GM21825 (cell line): ENCODE data around the gene DMXL1.

ENCODE experiments used
- ATAC-seq: cut with Tn5 transposase; IDR thresholded peaks from one replicate; pipeline ENCODE4 v1.9.1; 2021; ENCODE audit warnings: mild to moderate bottlenecking, moderate library complexity; ENCODE audit not compliant: unreplicated experiment

Gene DMXL1

GRCh38 chr5:119267958-119268386, 197.1 kb downstream of the DMXL1 start:
- peak; percentile 72 for ATAC-seq

GRCh38 chr5:119268387-119269060, 197.6 kb downstream of the DMXL1 start:
- ATAC-seq = peak; percentile 88

- ATAC-seq = peak; percentile 5
Observed at GRCh38 chr5:119269061-119269944, 198.4 kb downstream of the DMXL1 start.

GRCh38 chr5:119270121-119270565, 199.3 kb downstream of the DMXL1 start:
- ATAC-seq = no peak

GRCh38 chr5:119270960-119271757, 200.3 kb downstream of the DMXL1 start:
- no peak for ATAC-seq

GRCh38 chr5:119271758-119272730, 201.2 kb downstream of the DMXL1 start:
- no peak for ATAC-seq

GRCh38 chr5:119273391-119273839, 202.5 kb downstream of the DMXL1 start:
- ATAC-seq = no peak

- no peak for ATAC-seq
Observed at GRCh38 chr5:119274030-119274766, 203.3 kb downstream of the DMXL1 start.

- ATAC-seq = peak; percentile 36
Observed at GRCh38 chr5:119274767-119275130, 203.9 kb downstream of the DMXL1 start.

- ATAC-seq = peak; percentile 7
Observed at GRCh38 chr5:119275146-119275545, 204.3 kb downstream of the DMXL1 start.

GRCh38 chr5:119275601-119276173, 204.8 kb downstream of the DMXL1 start:
- peak; percentile 75 for ATAC-seq

GRCh38 chr5:119276978-119277377, 206.1 kb downstream of the DMXL1 start:
- ATAC-seq = no peak

GRCh38 chr5:119279093-119279492, 208.2 kb downstream of the DMXL1 start:
- no peak for ATAC-seq

- no peak for ATAC-seq
Observed at GRCh38 chr5:119280380-119280779, 209.5 kb downstream of the DMXL1 start.

- no peak for ATAC-seq
Observed at GRCh38 chr5:119282628-119283027, 211.7 kb downstream of the DMXL1 start.

GRCh38 chr5:119284031-119284430, 213.1 kb downstream of the DMXL1 start:
- no peak for ATAC-seq

GRCh38 chr5:119285070-119285916, 214.4 kb downstream of the DMXL1 start:
- ATAC-seq = no peak
